IMR-90 (cell line): ENCODE results near the gene NECAB2. TPM values are rescaled to one million over a fixed set of nuclear protein-coding genes. Genes with fewer than 3 reads are reported as not detected.
A peak's percentile ranks its signal among the peaks of the same experiment; 100 is the strongest.

ENCODE experiments used
- ATAC-seq: fragments of 200-7000 bp; cut with Tn5 transposase; 2 replicates; pipeline ENCODE4 v1.9.1; 2020; ENCODE audit warnings: low read depth, mild to moderate bottlenecking, moderate library complexity
- BruUV-seq: library from RNA; stranded (reverse); fragments of 400-500 nt; replicated peaks from 2 replicates; lab custom pipeline; 2021; lab: Mats Ljungman, UMichigan
- CTCF ChIA-PET: fragments of 300-600 bp; formaldehyde crosslinking; extraction: SDS; loops from one replicate; lab custom pipeline; 2021; ENCODE audit warnings: antibody characterized with exemption; lab: Yijun Ruan, JAX
- POLR2A ChIA-PET: fragments of 300-600 bp; sonication (Branson Sonifier 250); formaldehyde crosslinking; loops from one replicate; lab custom pipeline; 2022; ENCODE audit warnings: antibody characterized with exemption; ENCODE audit not compliant: unreplicated experiment; lab: Charles Lee
- DNase-seq: peaks from one replicate; pipeline ENCODE4 v3.0.0; 2013
- H2AFZ ChIP-seq: replicated peaks from 2 replicates; pipeline ENCODE3; 2013; ENCODE audit warnings: low read length, mild to moderate bottlenecking; ENCODE audit not compliant: poor library complexity
- H2AK5ac ChIP-seq: 2 replicates; pipeline ENCODE4 v1.6.1; 2013; ENCODE audit warnings: low read depth, low read length, inconsistent platforms
- H2AK9ac ChIP-seq: replicated peaks from 2 replicates; pipeline ENCODE3; 2013; ENCODE audit warnings: mild to moderate bottlenecking, low read depth, low read length, moderate library complexity; ENCODE audit not compliant: poor library complexity
- H2BK120ac ChIP-seq: 2 replicates; pipeline ENCODE4 v1.6.1; 2013; ENCODE audit warnings: low read depth, low read length, inconsistent platforms
- H2BK15ac ChIP-seq: 3 replicates; pipeline ENCODE4 v1.6.1; 2013; ENCODE audit warnings: low read depth, low read length, inconsistent platforms
- H2BK20ac ChIP-seq: 2 replicates; pipeline ENCODE4 v1.6.1; 2013; ENCODE audit warnings: low read depth, mild to moderate bottlenecking, inconsistent platforms, low read length, moderate library complexity
- H2BK5ac ChIP-seq: 2 replicates; pipeline ENCODE4 v1.6.1; 2013; ENCODE audit warnings: mild to moderate bottlenecking, low read depth, low read length, inconsistent platforms; ENCODE audit not compliant: poor library complexity, severe bottlenecking
- H3K14ac ChIP-seq: replicated peaks from 2 replicates; pipeline ENCODE4 v1.6.1; 2013; ENCODE audit warnings: low read depth, low read length, inconsistent platforms
- H3K18ac ChIP-seq: 2 replicates; pipeline ENCODE4 v1.6.1; 2013; ENCODE audit warnings: low read depth, low read length, control low read depth
- H3K23ac ChIP-seq: 2 replicates; pipeline ENCODE4 v1.6.1; 2013; ENCODE audit warnings: low read depth, low read length, inconsistent platforms
- H3K27ac ChIP-seq: 2 replicates; pipeline ENCODE4 v1.5.1; 2013; ENCODE audit warnings: mild to moderate bottlenecking, control low read depth, low read length; ENCODE audit not compliant: insufficient read depth
- H3K27me3 ChIP-seq: 2 replicates; pipeline ENCODE4 v1.6.1; 2013; ENCODE audit warnings: low read length; ENCODE audit not compliant: control insufficient read depth, insufficient read depth
- H3K36me3 ChIP-seq: 2 replicates; pipeline ENCODE4 v1.6.1; 2013; ENCODE audit warnings: low read length, mixed read lengths; ENCODE audit not compliant: control insufficient read depth, insufficient read depth
- H3K4ac ChIP-seq: 2 replicates; pipeline ENCODE4 v1.6.1; 2013; ENCODE audit warnings: low read depth, low read length, inconsistent platforms
- H3K4me1 ChIP-seq: 2 replicates; pipeline ENCODE4 v1.6.1; 2013; ENCODE audit warnings: low read length, mixed read lengths; ENCODE audit not compliant: control insufficient read depth, insufficient read depth
- H3K4me2 ChIP-seq: 2 replicates; pipeline ENCODE4 v1.6.1; 2013; ENCODE audit warnings: low read depth, mild to moderate bottlenecking, control low read depth, low read length, moderate library complexity
- H3K4me3 ChIP-seq: 2 replicates; pipeline ENCODE4 v1.5.1; 2013; ENCODE audit warnings: low read depth, mild to moderate bottlenecking, control low read depth, low read length, moderate library complexity; ENCODE audit not compliant: insufficient read depth
- H3K56ac ChIP-seq: 2 replicates; pipeline ENCODE4 v1.6.1; 2013; ENCODE audit warnings: low read length, inconsistent platforms; ENCODE audit not compliant: insufficient read depth; ENCODE audit errors: extremely low read depth
- H3K79me1 ChIP-seq, 2 experiments: 2 replicates each; pipeline ENCODE4 v1.6.1; 2013; ENCODE audit warnings: low read length in 2 of 2, inconsistent platforms in 1 of 2, low read depth in 1 of 2
- H3K9ac ChIP-seq: 2 replicates; pipeline ENCODE4 v1.6.1; 2013; ENCODE audit warnings: low read depth, low read length, control low read depth
- H3K9me1 ChIP-seq: 2 replicates; pipeline ENCODE4 v1.6.1; 2013; ENCODE audit warnings: low read length, inconsistent platforms; ENCODE audit not compliant: insufficient read depth
- H3K9me3 ChIP-seq: 2 replicates; pipeline ENCODE4 v1.6.1; 2013; ENCODE audit warnings: low read length; ENCODE audit not compliant: control insufficient read depth, insufficient read depth
- H4K20me1 ChIP-seq: 2 replicates; pipeline ENCODE4 v1.6.1; 2013; ENCODE audit warnings: low read length, inconsistent platforms; ENCODE audit not compliant: insufficient read depth
- H4K5ac ChIP-seq: 2 replicates; pipeline ENCODE4 v1.6.1; 2013; ENCODE audit warnings: mild to moderate bottlenecking, low read depth, low read length, control low read depth
- H4K8ac ChIP-seq, 2 experiments: 2 replicates each; pipeline ENCODE4 v1.6.1; 2013; ENCODE audit warnings: low read depth in 2 of 2, low read length in 2 of 2, control low read depth in 1 of 2, inconsistent platforms in 1 of 2
- H4K91ac ChIP-seq: 2 replicates; pipeline ENCODE4 v1.6.1; 2013; ENCODE audit warnings: low read depth, low read length, inconsistent platforms; ENCODE audit not compliant: insufficient read depth
- BHLHE40 ChIP-seq: fragments of 150-350 bp; IDR thresholded peaks from 2 replicates; pipeline ENCODE4 v1.6.1; 2016; ENCODE audit warnings: mild to moderate bottlenecking, low read depth, low read length
- CHD1 ChIP-seq: IDR thresholded peaks from 2 replicates; pipeline ENCODE4 v1.6.1; 2012; ENCODE audit warnings: low read depth, low read length, improper control_type of control experiment
- CTCF ChIP-seq: conservative IDR thresholded peaks from 2 replicates; pipeline ENCODE4 v1.5.1; 2012; ENCODE audit warnings: mild to moderate bottlenecking, low read depth, low read length, improper control_type of control experiment
- FOS ChIP-seq: fragments of 150-350 bp; IDR thresholded peaks from 2 replicates; pipeline ENCODE4 v1.6.1; 2016; ENCODE audit warnings: low read depth, low read length
- MAFK ChIP-seq: IDR thresholded peaks from 2 replicates; pipeline ENCODE4 v1.6.1; 2012; ENCODE audit warnings: low read depth, low read length, improper control_type of control experiment
- MAZ ChIP-seq: IDR thresholded peaks from 2 replicates; pipeline ENCODE4 v1.6.1; 2012; ENCODE audit warnings: low read depth, mild to moderate bottlenecking, low read length, improper control_type of control experiment, moderate library complexity, borderline replicate concordance
- MXI1 ChIP-seq: IDR thresholded peaks from 2 replicates; pipeline ENCODE4 v1.6.1; 2012; ENCODE audit warnings: low read depth, mild to moderate bottlenecking, low read length, moderate library complexity, borderline replicate concordance
- NFE2L2 ChIP-seq: fragments of 150-350 bp; IDR thresholded peaks from 2 replicates; pipeline ENCODE4 v1.6.1; 2016; ENCODE audit warnings: low read depth, mild to moderate bottlenecking, low read length
- POLR2A ChIP-seq: IDR thresholded peaks from 2 replicates; pipeline ENCODE4 v1.6.1; 2012; ENCODE audit warnings: mild to moderate bottlenecking, low read depth, low read length
- RAD21 ChIP-seq: IDR thresholded peaks from 2 replicates; pipeline ENCODE4 v1.6.1; 2012; ENCODE audit warnings: low read length, improper control_type of control experiment
- RCOR1 ChIP-seq: IDR thresholded peaks from 2 replicates; pipeline ENCODE4 v1.6.1; 2012; ENCODE audit warnings: mild to moderate bottlenecking, low read length, improper control_type of control experiment; ENCODE audit not compliant: insufficient replicate concordance
- RFX5 ChIP-seq: IDR thresholded peaks from 2 replicates; pipeline ENCODE4 v1.8.0; 2012; ENCODE audit warnings: low read depth, mild to moderate bottlenecking, low read length, moderate library complexity
- SMC3 ChIP-seq: fragments of 150-350 bp; IDR thresholded peaks from 2 replicates; pipeline ENCODE4 v1.6.1; 2016; ENCODE audit warnings: low read depth, mild to moderate bottlenecking, antibody characterized with exemption, low read length, moderate library complexity
- WGBS, 2 experiments: methylation state at CpG; one replicate each; pipeline versions ENCODE4 v1.1.5 to v1.1.7; 2013; ENCODE audit warnings: missing lambda C conversion rate in 2 of 2; ENCODE audit not compliant: insufficient read length in 1 of 2; ENCODE audit errors: extremely low coverage in 2 of 2; 5-methylcytosine and 5-hydroxymethylcytosine counted together
- dilution Hi-C: fragments of 300-500 bp; cut with HindIII; formaldehyde crosslinking; loops from one replicate; pipeline ENCODE4 v1.14.3; 2018; ENCODE audit warnings: low sequenced_read_pairs; ENCODE audit not compliant: unreplicated experiment
- in situ Hi-C: fragments of 300-500 bp; cut with MboI; formaldehyde crosslinking; loops from 3 replicates; pipeline ENCODE4 v1.14.3; 2019; ENCODE audit warnings: low sequenced_read_pairs, inconsistent platforms, mixed read lengths
- intact Hi-C: fragments of 100-400 bp; cut with micrococcal nuclease; formaldehyde crosslinking; loops from 2 replicates; pipeline ENCODE4 v1.10.0; 2022
- polyA plus RNA-seq, 3 experiments: library from polyadenylated mRNA; depleted of rRNA; stranded (reverse); fragments of >200 nt; gene quantifications; 2 replicates each; pipeline ENCODE4 v1.2.3, GENCODE V29; 2012; ENCODE audit warnings: low replicate concordance in 1 of 3
- total RNA-seq: library from RNA; depleted of rRNA; stranded (reverse); fragments of >200 nt; gene quantifications from 2 replicates; pipeline ENCODE4 v1.2.3, GENCODE V29; 2012
- TF ChIP-seq, protein P1 (sequence below): fragments of 150-350 bp; IDR thresholded peaks from 2 replicates; pipeline ENCODE4 v1.6.1; 2017; ENCODE audit warnings: mild to moderate bottlenecking, antibody characterized with exemption, low read length, low read depth
- TF ChIP-seq, protein P2 (sequence below): fragments of 150-350 bp; IDR thresholded peaks from 2 replicates; pipeline ENCODE4 v1.6.1; 2016; ENCODE audit warnings: low read depth, mild to moderate bottlenecking, low read length, moderate library complexity, borderline replicate concordance

NECAB2 gene
- total and polyA plus RNA-seq, 2 of the 4 experiments (the other 2 are of a cell fraction): 0.27 TPM; not detected in 1

GRCh38 chr16:83933885-83934683 is 34.0 kb upstream of the NECAB2 start:
- intact Hi-C loops: no loop called here
- no peak overlapping the region for H3K4me2 ChIP-seq
- WGBS, 2 experiments: 72% methylated on average over 12 of the region's 28 CpGs; no CpG with 5 or more reads in 1 of the 2 experiments
- no peaks in the 10 kb centered on the region; the same call in 1 of the 2 replicates for H3K9me1 ChIP-seq
- H3K9ac ChIP-seq: no peak overlapping the region
- H2BK120ac ChIP-seq: no peak overlapping the region
- dilution Hi-C loops: no loop called here
- H4K5ac ChIP-seq: no peak overlapping the region
- BruUV-seq: no TSS peak
- H3K4ac ChIP-seq: no peak overlapping the region
- H2AK9ac ChIP-seq: no peak overlapping the region
- H3K14ac ChIP-seq: no peak overlapping the region
- H3K18ac ChIP-seq: no peak overlapping the region
- H3K4me3 ChIP-seq: no peak overlapping the region
- no peak for ATAC-seq
- H3K27ac ChIP-seq: no peak overlapping the region
- no peak overlapping the region for H2AFZ ChIP-seq
- peak; percentile 67 for DNase-seq
- no peak overlapping the region for H3K23ac ChIP-seq
- no peak overlapping the region for H4K91ac ChIP-seq
- H2BK20ac ChIP-seq: no peak overlapping the region
- no peaks in the 10 kb centered on the region for H3K79me1 ChIP-seq
- H3K56ac ChIP-seq: no peak overlapping the region
- H2AK5ac ChIP-seq: no peak overlapping the region
- H3K27me3 ChIP-seq: no peaks in the 10 kb centered on the region; the same call in 1 of the 2 replicates
- POLR2A ChIA-PET: no interaction called here
- H4K20me1 ChIP-seq: no peaks in the 10 kb centered on the region
- H4K8ac ChIP-seq: no peak overlapping the region
- CTCF ChIA-PET: no interaction called here
- no peaks in the 10 kb centered on the region for H3K9me3 ChIP-seq
- H3K36me3 ChIP-seq: no peaks in the 10 kb centered on the region
- no peak overlapping the region for H2BK15ac ChIP-seq
- in situ Hi-C loops: no loop called here
- H3K4me1 ChIP-seq: peaks cover 6% of the 10 kb centered on the region
- H2BK5ac ChIP-seq: no peak overlapping the region
- TF ChIP-seq MAFK (no peak), MXI1 (no peak), SMC3 (no peak), NFE2L2 (no peak), FOS (no peak), POLR2A (no peak), RAD21 (no peak), MAZ (no peak), CHD1 (no peak), RFX5 (no peak), BHLHE40 (no peak), RCOR1 (no peak), CTCF (no peak)
- TF ChIP-seq, protein P1, sequence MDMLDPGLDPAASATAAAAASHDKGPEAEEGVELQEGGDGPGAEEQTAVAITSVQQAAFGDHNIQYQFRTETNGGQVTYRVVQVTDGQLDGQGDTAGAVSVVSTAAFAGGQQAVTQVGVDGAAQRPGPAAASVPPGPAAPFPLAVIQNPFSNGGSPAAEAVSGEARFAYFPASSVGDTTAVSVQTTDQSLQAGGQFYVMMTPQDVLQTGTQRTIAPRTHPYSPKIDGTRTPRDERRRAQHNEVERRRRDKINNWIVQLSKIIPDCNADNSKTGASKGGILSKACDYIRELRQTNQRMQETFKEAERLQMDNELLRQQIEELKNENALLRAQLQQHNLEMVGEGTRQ: no peak
- TF ChIP-seq, protein P2, sequence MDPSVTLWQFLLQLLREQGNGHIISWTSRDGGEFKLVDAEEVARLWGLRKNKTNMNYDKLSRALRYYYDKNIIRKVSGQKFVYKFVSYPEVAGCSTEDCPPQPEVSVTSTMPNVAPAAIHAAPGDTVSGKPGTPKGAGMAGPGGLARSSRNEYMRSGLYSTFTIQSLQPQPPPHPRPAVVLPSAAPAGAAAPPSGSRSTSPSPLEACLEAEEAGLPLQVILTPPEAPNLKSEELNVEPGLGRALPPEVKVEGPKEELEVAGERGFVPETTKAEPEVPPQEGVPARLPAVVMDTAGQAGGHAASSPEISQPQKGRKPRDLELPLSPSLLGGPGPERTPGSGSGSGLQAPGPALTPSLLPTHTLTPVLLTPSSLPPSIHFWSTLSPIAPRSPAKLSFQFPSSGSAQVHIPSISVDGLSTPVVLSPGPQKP: no peak
